H9 (cell line): ENCODE data around the gene COA1. TPM values are rescaled to one million over a fixed set of nuclear protein-coding genes. Genes with fewer than 3 reads are reported as not detected.

Source experiments
- DNase-seq: peaks from one replicate; pipeline ENCODE4 v3.0.0-alpha.2; 2017
- H2AFZ ChIP-seq: one replicate; pipeline ENCODE4 v1.6.1; 2013; ENCODE audit warnings: mild to moderate bottlenecking, low read length, control low read depth, moderate library complexity
- H2AK5ac ChIP-seq: 2 replicates; pipeline ENCODE4 v1.6.1; 2013; ENCODE audit warnings: low read length, control low read depth, mixed read lengths; ENCODE audit not compliant: insufficient read length
- H2BK120ac ChIP-seq: one replicate; pipeline ENCODE4 v1.6.1; 2013; ENCODE audit warnings: low read depth, mild to moderate bottlenecking, low read length, control low read depth, inconsistent platforms; ENCODE audit not compliant: poor library complexity, severe bottlenecking
- H2BK12ac ChIP-seq: 2 replicates; pipeline ENCODE4 v1.6.1; 2013; ENCODE audit warnings: low read length, control low read depth, mixed read lengths, low read depth; ENCODE audit not compliant: insufficient read length
- H2BK15ac ChIP-seq: 2 replicates; pipeline ENCODE4 v1.6.1; 2013; ENCODE audit warnings: low read depth, low read length, control low read depth
- H2BK20ac ChIP-seq: one replicate; pipeline ENCODE4 v1.6.1; 2013; ENCODE audit warnings: low read depth, mild to moderate bottlenecking, low read length, control low read depth, inconsistent platforms; ENCODE audit not compliant: poor library complexity, severe bottlenecking
- H2BK5ac ChIP-seq: 2 replicates; pipeline ENCODE4 v1.6.1; 2013; ENCODE audit warnings: low read length, control low read depth, mixed read lengths; ENCODE audit not compliant: insufficient read length
- H3K14ac ChIP-seq: 2 replicates; pipeline ENCODE4 v1.6.1; 2013; ENCODE audit warnings: low read length, control low read depth; ENCODE audit not compliant: insufficient read depth
- H3K18ac ChIP-seq: 2 replicates; pipeline ENCODE4 v1.6.1; 2013; ENCODE audit warnings: low read depth, mild to moderate bottlenecking, mixed read lengths, low read length, control low read depth; ENCODE audit not compliant: insufficient read length
- H3K23ac ChIP-seq: 2 replicates; pipeline ENCODE4 v1.6.1; 2013; ENCODE audit warnings: low read length, control low read depth, mixed read lengths, low read depth; ENCODE audit not compliant: insufficient read length
- H3K23me2 ChIP-seq: 2 replicates; pipeline ENCODE4 v1.6.1; 2013; ENCODE audit warnings: low read depth, mild to moderate bottlenecking, mixed read lengths, low read length, control low read depth; ENCODE audit not compliant: insufficient read length, poor library complexity, severe bottlenecking
- H3K27ac ChIP-seq: 2 replicates; pipeline ENCODE4 v1.5.1; 2013; ENCODE audit warnings: low read length, control low read depth, mixed read lengths, low read depth; ENCODE audit not compliant: insufficient read length
- H3K27me3 ChIP-seq: 2 replicates; pipeline ENCODE4 v1.6.1; 2013; ENCODE audit warnings: low read length, control low read depth, inconsistent platforms; ENCODE audit not compliant: insufficient read depth
- H3K4ac ChIP-seq: 2 replicates; pipeline ENCODE4 v1.6.1; 2013; ENCODE audit warnings: low read depth, mild to moderate bottlenecking, control low read depth, inconsistent platforms, low read length, moderate library complexity
- H3K4me1 ChIP-seq: 2 replicates; pipeline ENCODE4 v1.6.1; 2013; ENCODE audit warnings: low read length, control low read depth, inconsistent platforms; ENCODE audit not compliant: insufficient read depth
- H3K4me2 ChIP-seq: 2 replicates; pipeline ENCODE4 v1.6.1; 2013; ENCODE audit warnings: low read length, control low read depth, mixed read lengths; ENCODE audit not compliant: insufficient read length, insufficient read depth
- H3K56ac ChIP-seq: 2 replicates; pipeline ENCODE4 v1.6.1; 2013; ENCODE audit warnings: low read depth, mild to moderate bottlenecking, mixed read lengths, low read length, control low read depth; ENCODE audit not compliant: insufficient read length
- H3K79me1 ChIP-seq: 2 replicates; pipeline ENCODE4 v1.6.1; 2013; ENCODE audit warnings: low read depth, mild to moderate bottlenecking, moderate library complexity, low read length, control low read depth, inconsistent platforms; ENCODE audit not compliant: insufficient read depth, poor library complexity, severe bottlenecking
- H3K79me2 ChIP-seq: 2 replicates; pipeline ENCODE4 v1.6.1; 2013; ENCODE audit warnings: low read length, control low read depth, inconsistent platforms; ENCODE audit not compliant: insufficient read depth
- H3K9ac ChIP-seq: 2 replicates; pipeline ENCODE4 v1.6.1; 2013; ENCODE audit warnings: low read length, control low read depth, mixed read lengths; ENCODE audit not compliant: insufficient read length; ENCODE audit errors: extremely low read depth
- H3K9me3 ChIP-seq: one replicate; pipeline ENCODE4 v1.6.1; 2013; ENCODE audit warnings: low read depth, low read length, inconsistent platforms; ENCODE audit not compliant: control insufficient read depth
- H3T11ph ChIP-seq: one replicate; pipeline ENCODE4 v1.6.1; 2013; ENCODE audit warnings: mild to moderate bottlenecking, low read length, control low read depth, inconsistent platforms
- H4K20me1 ChIP-seq: one replicate; pipeline ENCODE4 v1.6.1; 2013; ENCODE audit not compliant: control insufficient read depth, insufficient read length, insufficient read depth
- H4K5ac ChIP-seq: 2 replicates; pipeline ENCODE4 v1.6.1; 2013; ENCODE audit warnings: low read depth, mild to moderate bottlenecking, mixed read lengths, low read length, control low read depth; ENCODE audit not compliant: insufficient read length
- H4K8ac ChIP-seq: replicated peaks from 2 replicates; pipeline ENCODE4 v1.6.1; 2013; ENCODE audit warnings: low read length, control low read depth, mixed read lengths, low read depth; ENCODE audit not compliant: insufficient read length
- H4K91ac ChIP-seq: 2 replicates; pipeline ENCODE4 v1.6.1; 2013; ENCODE audit warnings: low read depth, mild to moderate bottlenecking, moderate library complexity, mixed read lengths, low read length, control low read depth; ENCODE audit not compliant: insufficient read length
- H3K27ac Mint-ChIP-seq, 3 experiments: 2 replicates in 2 of 3; 3 replicates in 1 of 3; pipeline ENCODE4 v1.8.0; 2020 to 2021; ENCODE audit warnings: mixed read lengths in 3 of 3, mild to moderate bottlenecking in 1 of 3, moderate library complexity in 1 of 3
- H3K27me3 Mint-ChIP-seq: 2 replicates; pipeline ENCODE4 v1.8.0; 2021; ENCODE audit warnings: low read depth, mild to moderate bottlenecking, moderate library complexity, mixed read lengths
- H3K36me3 Mint-ChIP-seq, 3 experiments: 2 replicates in 2 of 3; 3 replicates in 1 of 3; pipeline ENCODE4 v1.8.0; 2020 to 2021; ENCODE audit warnings: low read depth in 3 of 3, mixed read lengths in 3 of 3; ENCODE audit not compliant: insufficient read depth in 1 of 3
- H3K4me1 Mint-ChIP-seq, 2 experiments: 2 replicates each; pipeline ENCODE4 v1.8.0; 2020; ENCODE audit warnings: mixed read lengths in 2 of 2
- H3K4me3 Mint-ChIP-seq, 2 experiments: 2 replicates in 1 of 2; 3 replicates in 1 of 2; pipeline ENCODE4 v1.8.0; 2020 to 2021; ENCODE audit warnings: mild to moderate bottlenecking in 2 of 2, mixed read lengths in 2 of 2, moderate library complexity in 1 of 2
- H3K9me3 Mint-ChIP-seq, 2 experiments: 2 replicates in 1 of 2; 3 replicates in 1 of 2; pipeline ENCODE4 v1.8.0; 2020; ENCODE audit warnings: mild to moderate bottlenecking in 2 of 2, mixed read lengths in 2 of 2, moderate library complexity in 1 of 2
- WGBS: extraction: QIAGEN DNeasy Blood & Tissue Kit; methylation state at CpG from one replicate; pipeline ENCODE4 v1.1.7; 2013; ENCODE audit warnings: missing lambda C conversion rate, low lambda C conversion rate, mixed read lengths; ENCODE audit not compliant: insufficient read length; ENCODE audit errors: extremely low coverage; 5-methylcytosine and 5-hydroxymethylcytosine counted together
- total RNA-seq: library from RNA; stranded (reverse); gene quantifications from 2 replicates; pipeline ENCODE4 v1.2.1, GENCODE V29; 2021
- TF ChIP-seq, protein P1 (sequence below): fragments of 200-600 bp; sonication (generic); conservative IDR thresholded peaks from 3 replicates; pipeline ENCODE4 v1.8.0; 2021; ENCODE audit warnings: antibody characterized with exemption, mild to moderate bottlenecking

The COA1 gene
- total RNA-seq, 1 experiment from 2014 or later: 138 TPM

DNA sequence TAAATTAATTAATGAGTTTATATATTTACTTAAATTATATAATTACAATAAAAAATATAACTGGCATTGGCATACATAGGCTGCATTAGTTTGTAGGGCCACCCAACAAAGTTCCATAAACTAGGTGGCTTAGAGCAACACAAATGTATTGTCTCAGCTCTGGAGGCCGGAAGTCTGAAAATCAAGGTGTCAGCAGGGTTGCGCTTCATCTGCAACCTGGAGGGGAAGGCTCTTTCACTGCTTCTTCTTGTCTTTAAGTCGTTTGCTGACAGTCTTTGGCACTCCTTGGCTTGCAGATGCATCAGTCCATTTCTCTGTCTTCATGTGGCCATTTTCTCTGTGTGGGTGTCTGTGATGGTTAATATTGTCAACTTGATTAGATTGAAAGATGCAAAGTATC is 23.1 kb upstream of the COA1 start:
- H3K27me3 ChIP-seq: peaks cover 4% of the 10 kb centered on the region; the same call in 1 of the 2 replicates
- no peak overlapping the region for H3T11ph ChIP-seq
- no peak overlapping the region for H2BK12ac ChIP-seq
- peaks cover 21% of the 10 kb centered on the region for H3K27me3 Mint-ChIP-seq
- WGBS: no CpG with 5 or more reads among the region's 3 CpGs
- DNase-seq: no peak
- H3K79me2 ChIP-seq: no peaks in the 10 kb centered on the region
- no peak overlapping the region for H3K14ac ChIP-seq
- TF ChIP-seq, protein P1, sequence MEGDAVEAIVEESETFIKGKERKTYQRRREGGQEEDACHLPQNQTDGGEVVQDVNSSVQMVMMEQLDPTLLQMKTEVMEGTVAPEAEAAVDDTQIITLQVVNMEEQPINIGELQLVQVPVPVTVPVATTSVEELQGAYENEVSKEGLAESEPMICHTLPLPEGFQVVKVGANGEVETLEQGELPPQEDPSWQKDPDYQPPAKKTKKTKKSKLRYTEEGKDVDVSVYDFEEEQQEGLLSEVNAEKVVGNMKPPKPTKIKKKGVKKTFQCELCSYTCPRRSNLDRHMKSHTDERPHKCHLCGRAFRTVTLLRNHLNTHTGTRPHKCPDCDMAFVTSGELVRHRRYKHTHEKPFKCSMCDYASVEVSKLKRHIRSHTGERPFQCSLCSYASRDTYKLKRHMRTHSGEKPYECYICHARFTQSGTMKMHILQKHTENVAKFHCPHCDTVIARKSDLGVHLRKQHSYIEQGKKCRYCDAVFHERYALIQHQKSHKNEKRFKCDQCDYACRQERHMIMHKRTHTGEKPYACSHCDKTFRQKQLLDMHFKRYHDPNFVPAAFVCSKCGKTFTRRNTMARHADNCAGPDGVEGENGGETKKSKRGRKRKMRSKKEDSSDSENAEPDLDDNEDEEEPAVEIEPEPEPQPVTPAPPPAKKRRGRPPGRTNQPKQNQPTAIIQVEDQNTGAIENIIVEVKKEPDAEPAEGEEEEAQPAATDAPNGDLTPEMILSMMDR: no peak
- no peaks in the 10 kb centered on the region for H3K23me2 ChIP-seq
- no peaks in the 10 kb centered on the region for H3K36me3 Mint-ChIP-seq
- no peak overlapping the region for H2BK15ac ChIP-seq
- no peaks in the 10 kb centered on the region for H3K9me3 Mint-ChIP-seq
- no peak overlapping the region for H2AK5ac ChIP-seq
- H3K23ac ChIP-seq: no peak overlapping the region
- no peak overlapping the region for H2AFZ ChIP-seq
- H3K4me2 ChIP-seq: no peak overlapping the region
- H2BK5ac ChIP-seq: no peak overlapping the region
- H4K8ac ChIP-seq: no peak overlapping the region
- no peak overlapping the region for H2BK120ac ChIP-seq
- no peak overlapping the region for H3K4ac ChIP-seq
- H3K4me1 ChIP-seq: no peaks in the 10 kb centered on the region
- no peaks in the 10 kb centered on the region for H3K79me1 ChIP-seq
- no peak overlapping the region for H4K5ac ChIP-seq
- no peak overlapping the region for H4K91ac ChIP-seq
- H2BK20ac ChIP-seq: no peak overlapping the region
- H3K27ac ChIP-seq: no peak overlapping the region
- H3K4me1 Mint-ChIP-seq: peaks cover 9 to 14% of the 10 kb centered on the region in 2 experiments
- H3K9ac ChIP-seq: no peak overlapping the region
- no peak overlapping the region for H3K18ac ChIP-seq
- H3K4me3 Mint-ChIP-seq: no peak overlapping the region
- no peaks in the 10 kb centered on the region for H4K20me1 ChIP-seq
- H3K56ac ChIP-seq: no peak overlapping the region
- no peak overlapping the region; a peak in 1 of 7 replicates for H3K27ac Mint-ChIP-seq
- H3K9me3 ChIP-seq: no peaks in the 10 kb centered on the region
